ENCODE measurements around the gene ANKRD40CL.
A peak's percentile ranks its signal among the peaks of the same experiment; 100 is the strongest.
"Not testable (repeated sequence)": the region's sequence is repeated elsewhere in the genome, so short reads cannot be mapped to it uniquely, and the experiment has no call there.

The ANKRD40CL gene

GRCh38 chr17:50767446-50767845 lies at the start of gene ANKRD40CL:
Gene ANKRD40CL, minus strand, starts transcription at chr17:50767518. Its CDS starts 605 bp downstream, at chr17:50766913.
- DNase-seq (ENCODE audit: low spot score) = no peak

GRCh38 chr17:50816271-50816670 lies 49.0 kb upstream of the ANKRD40CL start:
- DNase-seq (ENCODE audit: low spot score) = no peak

GRCh38 chr17:50815400-50815799 lies 48.1 kb upstream of the ANKRD40CL start:
- DNase-seq (ENCODE audit: low spot score) = no peak

- no peak for DNase-seq (ENCODE audit: low spot score)
Measured at GRCh38 chr17:50813583-50813982, 46.3 kb upstream of the ANKRD40CL start.

GRCh38 chr17:50808888-50809287 lies 41.6 kb upstream of the ANKRD40CL start:
- DNase-seq (ENCODE audit: low spot score) = no peak

- DNase-seq (ENCODE audit: low spot score) = no peak
Measured at GRCh38 chr17:50808413-50808812, 41.1 kb upstream of the ANKRD40CL start.

- no peak for DNase-seq (ENCODE audit: low spot score)
Measured at GRCh38 chr17:50807675-50808074, 40.4 kb upstream of the ANKRD40CL start.

GRCh38 chr17:50807009-50807408 lies 39.7 kb upstream of the ANKRD40CL start:
- DNase-seq (ENCODE audit: low spot score) = no peak

GRCh38 chr17:50806141-50806643 lies 38.9 kb upstream of the ANKRD40CL start:
- DNase-seq (ENCODE audit: low spot score) = no peak

- no peak for DNase-seq (ENCODE audit: low spot score)
Measured at GRCh38 chr17:50805486-50805885, 38.2 kb upstream of the ANKRD40CL start.

GRCh38 chr17:50804749-50805475 lies 37.6 kb upstream of the ANKRD40CL start:
- DNase-seq (ENCODE audit: low spot score) = not testable (repeated sequence)

- no peak for DNase-seq (ENCODE audit: low spot score)
Measured at GRCh38 chr17:50803676-50804075, 36.4 kb upstream of the ANKRD40CL start.

GRCh38 chr17:50802609-50803571 lies 35.6 kb upstream of the ANKRD40CL start:
- DNase-seq (ENCODE audit: low spot score) = no peak

- DNase-seq (ENCODE audit: low spot score) = no peak
Measured at GRCh38 chr17:50800196-50800700, 32.9 kb upstream of the ANKRD40CL start.

- no peak for DNase-seq (ENCODE audit: low spot score)
Measured at GRCh38 chr17:50799582-50799981, 32.3 kb upstream of the ANKRD40CL start.

- DNase-seq (ENCODE audit: low spot score) = no peak
Measured at GRCh38 chr17:50798424-50799288, 31.3 kb upstream of the ANKRD40CL start.

GRCh38 chr17:50797135-50797810 lies 30.0 kb upstream of the ANKRD40CL start:
- DNase-seq (ENCODE audit: low spot score) = no peak

- DNase-seq (ENCODE audit: low spot score) = peak; percentile 75
Measured at GRCh38 chr17:50794361-50794760, 27.0 kb upstream of the ANKRD40CL start.

- no peak for DNase-seq (ENCODE audit: low spot score)
Measured at GRCh38 chr17:50793007-50793406, 25.7 kb upstream of the ANKRD40CL start.

- DNase-seq (ENCODE audit: low spot score) = no peak
Measured at GRCh38 chr17:50792132-50792531, 24.8 kb upstream of the ANKRD40CL start.

- DNase-seq (ENCODE audit: low spot score) = no peak
Measured at GRCh38 chr17:50790618-50791017, 23.3 kb upstream of the ANKRD40CL start.

Measured in SW480 (cell line).